Measurements from ENCODE around the gene CDKAL1. TPM values are rescaled to one million over a fixed set of nuclear protein-coding genes. Genes with fewer than 3 reads are reported as not detected.

Gene CDKAL1
- total and polyA plus RNA-seq, 10 of the 15 experiments (the other 5 are each of a cell fraction or from before 2014, with no cell fraction given), result 10.7 to 26.9 (median 17.3) TPM

DNA sequence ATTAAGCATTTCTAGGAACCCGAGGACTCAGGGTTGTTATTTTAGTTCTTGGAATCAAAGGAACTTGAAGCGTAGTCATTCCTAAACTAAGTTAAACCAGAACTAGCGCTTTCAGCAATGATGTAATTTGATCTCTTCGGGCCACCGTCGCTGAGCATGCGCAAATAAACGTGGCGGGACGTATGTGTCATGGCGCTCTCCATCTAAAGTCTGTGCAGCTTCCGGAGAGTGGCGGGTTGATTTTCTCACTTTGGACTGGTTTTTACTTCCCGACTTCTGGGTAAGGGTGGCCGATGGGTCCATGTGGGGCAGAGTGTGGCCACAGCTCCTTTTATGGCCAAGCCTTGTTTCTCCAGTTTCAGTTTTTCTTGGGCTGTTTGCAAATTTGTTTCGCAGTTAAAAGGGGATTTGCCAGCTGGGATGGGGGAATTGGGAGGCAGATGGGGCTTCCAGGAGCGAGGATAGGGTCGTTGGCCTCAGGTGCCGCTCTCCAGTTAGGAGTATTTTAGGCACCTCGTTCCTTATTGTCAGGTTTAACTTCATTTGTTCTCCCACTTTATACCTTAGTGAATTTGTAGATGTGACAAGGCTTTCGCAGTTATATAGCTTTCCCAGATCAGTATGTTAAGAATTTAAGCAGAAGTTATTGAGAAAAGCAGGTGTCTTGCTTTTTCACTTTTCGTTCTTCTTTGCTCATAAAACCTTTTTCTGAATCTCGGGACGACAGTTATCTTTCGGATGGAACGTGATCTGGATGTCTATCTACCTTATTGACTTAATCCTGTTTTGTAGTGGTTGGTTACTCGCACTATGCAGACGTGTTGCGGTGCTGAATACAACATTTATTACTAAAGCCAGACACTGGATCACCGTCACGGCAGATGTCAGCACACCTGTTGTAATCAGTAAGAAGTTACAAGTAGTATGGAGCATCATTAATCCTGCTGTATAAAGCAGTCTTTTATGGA lies at the start of gene CDKAL1 (continued):
- TF ChIP-seq ATF7 (IDR thresholded peaks at IDR 0.05; ENCODE audit: low read depth) (peak; percentile 90), EZH2 (IDR thresholded peaks at IDR 0.05; ENCODE audit: borderline replicate concordance, control insufficient read depth, low read depth, low read length) (no peak), RCOR1 (conservative IDR thresholded peaks at IDR 0.05; ENCODE audit: low read depth, low read length) (0 out of 2 replicates have a peak, but pooled peaks have one; percentile 67), NR2C1 (IDR thresholded peaks at IDR 0.05) (no peak), CBX5 (IDR thresholded peaks at IDR 0.05; ENCODE audit: low read depth) (no peak), TCF12 (IDR thresholded peaks at IDR 0.05; ENCODE audit: low read depth, low read length) (no peak), SUZ12 (IDR thresholded peaks at IDR 0.05; ENCODE audit: unreplicated experiment) (no peak), EED (IDR thresholded peaks at IDR 0.05; ENCODE audit: low read depth) (no peak), CREB1 (IDR thresholded peaks at IDR 0.05; ENCODE audit: low read depth) (peak; percentile 79), RFX5 (IDR thresholded peaks at IDR 0.05; ENCODE audit: low read depth, low read length) (no peak), SPI1 (IDR thresholded peaks at IDR 0.05; ENCODE audit: borderline replicate concordance, insufficient read depth, low read depth, low read length) (no peak), RBBP5 (conservative IDR thresholded peaks at IDR 0.05) (no peak), ZNF207 (IDR thresholded peaks at IDR 0.05; ENCODE audit: borderline replicate concordance) (peak; percentile 68; the same call in 1 of the 2 replicates), PAX5 (IDR thresholded peaks at IDR 0.05; ENCODE audit: borderline replicate concordance, low read depth, low read length) (no peak), CBX3 (IDR thresholded peaks at IDR 0.05; ENCODE audit: borderline replicate concordance, low read depth) (no peak), MEF2B (IDR thresholded peaks at IDR 0.05; ENCODE audit: partially characterized antibody, poor library complexity, severe bottlenecking) (peak; percentile 17), JUNB (IDR thresholded peaks at IDR 0.05) (peak; percentile 88), ZSCAN29 (IDR thresholded peaks at IDR 0.05) (no peak), NR2C2 (IDR thresholded peaks at IDR 0.05; ENCODE audit: borderline replicate concordance, control insufficient read depth, insufficient read length, low read depth) (no peak), ZNF217 (IDR thresholded peaks at IDR 0.05) (no peak)
- TF ChIP-seq, protein P1, sequence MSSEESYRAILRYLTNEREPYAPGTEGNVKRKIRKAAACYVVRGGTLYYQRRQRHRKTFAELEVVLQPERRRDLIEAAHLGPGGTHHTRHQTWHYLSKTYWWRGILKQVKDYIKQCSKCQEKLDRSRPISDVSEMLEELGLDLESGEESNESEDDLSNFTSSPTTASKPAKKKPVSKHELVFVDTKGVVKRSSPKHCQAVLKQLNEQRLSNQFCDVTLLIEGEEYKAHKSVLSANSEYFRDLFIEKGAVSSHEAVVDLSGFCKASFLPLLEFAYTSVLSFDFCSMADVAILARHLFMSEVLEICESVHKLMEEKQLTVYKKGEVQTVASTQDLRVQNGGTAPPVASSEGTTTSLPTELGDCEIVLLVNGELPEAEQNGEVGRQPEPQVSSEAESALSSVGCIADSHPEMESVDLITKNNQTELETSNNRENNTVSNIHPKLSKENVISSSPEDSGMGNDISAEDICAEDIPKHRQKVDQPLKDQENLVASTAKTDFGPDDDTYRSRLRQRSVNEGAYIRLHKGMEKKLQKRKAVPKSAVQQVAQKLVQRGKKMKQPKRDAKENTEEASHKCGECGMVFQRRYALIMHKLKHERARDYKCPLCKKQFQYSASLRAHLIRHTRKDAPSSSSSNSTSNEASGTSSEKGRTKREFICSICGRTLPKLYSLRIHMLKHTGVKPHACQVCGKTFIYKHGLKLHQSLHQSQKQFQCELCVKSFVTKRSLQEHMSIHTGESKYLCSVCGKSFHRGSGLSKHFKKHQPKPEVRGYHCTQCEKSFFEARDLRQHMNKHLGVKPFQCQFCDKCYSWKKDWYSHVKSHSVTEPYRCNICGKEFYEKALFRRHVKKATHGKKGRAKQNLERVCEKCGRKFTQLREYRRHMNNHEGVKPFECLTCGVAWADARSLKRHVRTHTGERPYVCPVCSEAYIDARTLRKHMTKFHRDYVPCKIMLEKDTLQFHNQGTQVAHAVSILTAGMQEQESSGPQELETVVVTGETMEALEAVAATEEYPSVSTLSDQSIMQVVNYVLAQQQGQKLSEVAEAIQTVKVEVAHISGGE (CRISPR knock-in tag; IDR thresholded peaks at IDR 0.05), result no peak
- TF ChIP-seq, protein P2, sequence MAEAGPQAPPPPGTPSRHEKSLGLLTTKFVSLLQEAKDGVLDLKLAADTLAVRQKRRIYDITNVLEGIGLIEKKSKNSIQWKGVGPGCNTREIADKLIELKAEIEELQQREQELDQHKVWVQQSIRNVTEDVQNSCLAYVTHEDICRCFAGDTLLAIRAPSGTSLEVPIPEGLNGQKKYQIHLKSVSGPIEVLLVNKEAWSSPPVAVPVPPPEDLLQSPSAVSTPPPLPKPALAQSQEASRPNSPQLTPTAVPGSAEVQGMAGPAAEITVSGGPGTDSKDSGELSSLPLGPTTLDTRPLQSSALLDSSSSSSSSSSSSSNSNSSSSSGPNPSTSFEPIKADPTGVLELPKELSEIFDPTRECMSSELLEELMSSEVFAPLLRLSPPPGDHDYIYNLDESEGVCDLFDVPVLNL (IDR thresholded peaks at IDR 0.05; ENCODE audit: low read depth, low read length), result peak; percentile 71; the same call in 1 of the 2 replicates
- TF ChIP-seq, protein P3, sequence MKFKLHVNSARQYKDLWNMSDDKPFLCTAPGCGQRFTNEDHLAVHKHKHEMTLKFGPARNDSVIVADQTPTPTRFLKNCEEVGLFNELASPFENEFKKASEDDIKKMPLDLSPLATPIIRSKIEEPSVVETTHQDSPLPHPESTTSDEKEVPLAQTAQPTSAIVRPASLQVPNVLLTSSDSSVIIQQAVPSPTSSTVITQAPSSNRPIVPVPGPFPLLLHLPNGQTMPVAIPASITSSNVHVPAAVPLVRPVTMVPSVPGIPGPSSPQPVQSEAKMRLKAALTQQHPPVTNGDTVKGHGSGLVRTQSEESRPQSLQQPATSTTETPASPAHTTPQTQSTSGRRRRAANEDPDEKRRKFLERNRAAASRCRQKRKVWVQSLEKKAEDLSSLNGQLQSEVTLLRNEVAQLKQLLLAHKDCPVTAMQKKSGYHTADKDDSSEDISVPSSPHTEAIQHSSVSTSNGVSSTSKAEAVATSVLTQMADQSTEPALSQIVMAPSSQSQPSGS (IDR thresholded peaks at IDR 0.05; ENCODE audit: low read length), result peak; percentile 63; the same call in 1 of the 2 replicates
